Right lobe of liver (tissue), 6 donors: ENCODE data around the gene AP1G2. TPM values are rescaled to one million over a fixed set of nuclear protein-coding genes. Genes with fewer than 3 reads are reported as not detected.
"Not testable (repeated sequence)": the region's sequence is repeated elsewhere in the genome, so short reads cannot be mapped to it uniquely, and the experiment has no call there.

Experiments used
- ATAC-seq, 4 donors: fragments of 200-7000 bp; cut with Tn5 transposase; one replicate each; pipeline ENCODE4 v1.9.1; 2020; ENCODE audit warnings: mild to moderate bottlenecking in 4 of 4, moderate library complexity in 4 of 4
- DNase-seq, 3 donors: peaks; one replicate each; pipeline ENCODE4 v3.0.0-alpha.2; 2020
- H3K27ac ChIP-seq, 3 donors: fragments of 200-600 bp; one replicate each; pipeline ENCODE4 v1.8.0; 2022
- H3K27me3 ChIP-seq, 2 donors: fragments of 200-600 bp; one replicate each; pipeline ENCODE4 v1.8.0; 2022
- H3K36me3 ChIP-seq, 4 donors: fragments of 200-600 bp; sonication (generic) in 1 of 4; one replicate each; pipeline versions ENCODE4 v1.5.1 to v1.8.0; 2017 to 2022; ENCODE audit warnings: control low read depth in 1 of 4
- H3K4me1 ChIP-seq, 4 donors: fragments of 200-600 bp; sonication (generic) in 1 of 4; one replicate each; pipeline versions ENCODE4 v1.5.1 to v1.8.0; 2017 to 2022; ENCODE audit warnings: control low read depth in 1 of 4
- H3K4me3 ChIP-seq, 3 donors: fragments of 200-600 bp; one replicate each; pipeline ENCODE4 v1.8.0; 2022
- H3K9me3 ChIP-seq, 4 donors: fragments of 200-600 bp; sonication (generic) in 1 of 4; one replicate each; pipeline versions ENCODE4 v1.5.1 to v1.8.0; 2017 to 2022; ENCODE audit warnings: control low read depth in 1 of 4
- CTCF ChIP-seq, 4 donors: fragments of 200-600 bp in 3 of 4; fragments of 450-650 bp in 1 of 4; IDR thresholded peaks; one replicate each; pipeline versions ENCODE4 v1.5.1 to v1.8.0; 2016 to 2022; ENCODE audit warnings: antibody characterized with exemption in 4 of 4, mild to moderate bottlenecking in 2 of 4
- POLR2A ChIP-seq: fragments of 450-650 bp; IDR thresholded peaks from one replicate; pipeline ENCODE4 v1.6.1; 2017; ENCODE audit warnings: antibody characterized with exemption, mild to moderate bottlenecking
- WGBS: methylation state at CpG from one replicate; pipeline ENCODE4 v1.1.6; 2018; ENCODE audit warnings: low coverage, low lambda C conversion rate; ENCODE audit not compliant: insufficient coverage; ENCODE audit errors: missing lambda C conversion rate; 5-methylcytosine and 5-hydroxymethylcytosine counted together
- intact Hi-C, 2 donors: fragments of 100-400 bp; cut with DNase I; formaldehyde crosslinking; loops; one replicate each; pipeline versions ENCODE4 v1.11.2 to v1.14.1; 2022
- total RNA-seq, 6 experiments: library from RNA; depleted of rRNA in 2 of 6; stranded (reverse); fragments of >200 nt in 2 of 6; fragmentation: NEBNext Ultra II Directional in 3 of 6; extraction: Animal tissue kit (Norgen Biotek cat#: 25700) in 3 of 6; gene quantifications; one replicate each; pipeline versions ENCODE4 v1.1.0 to v1.2.4, GENCODE V29; 2016 to 2023
- donor health status: DM: no; HTN: yes; CAD: no.
- donor health status: DM: no; HTN: no; CAD: no.
- donor health status: DM: no; HTN: no; CAD: no.
- donor health status: DM: no; HTN: yes; CAD: no.
- donor health status: DM: no; HTN: yes; CAD: no.

The AP1G2 gene
- total RNA-seq, 6 experiments from 2014 or later, result 13.6 to 25.9 (median 23.0) TPM

- H3K36me3 ChIP-seq, result no peaks in the 10 kb centered on the region
These were observed 22.0 kb upstream of the AP1G2 start for GRCh38 chr14:23589606-23590005.

GRCh38 chr14:23588884-23589598 lies 21.4 kb upstream of the AP1G2 start:
- H3K9me3 ChIP-seq, result no peaks in the 10 kb centered on the region
- TF ChIP-seq POLR2A (no peak), CTCF (IDR thresholded peaks at IDR 0.05) (peak; percentile 81 to 95 (median 88))
- peak; percentile 93 to 96 (median 94) for DNase-seq
- intact Hi-C loops, result no loop called here
- no peaks in the 10 kb centered on the region for H3K27me3 ChIP-seq
- peak overlapping the region in 1 of 3 donors; percentile 44 for H3K27ac ChIP-seq
- ATAC-seq, result peak; percentile 100
- H3K4me1 ChIP-seq, result peaks cover 0 to 7% (median 2%) of the 10 kb centered on the region in 4 donors
- no peak overlapping the region for H3K4me3 ChIP-seq
- H3K36me3 ChIP-seq, result no peaks in the 10 kb centered on the region
- 16% methylated on average over 4 of the region's 5 CpGs for WGBS

More at GRCh38 chr14:23589606-23590005, 22.0 kb upstream of the AP1G2 start:
- intact Hi-C loops, result no loop called here
- no peak for TF ChIP-seq POLR2A
- no peak for TF ChIP-seq CTCF (IDR thresholded peaks at IDR 0.05)
- peaks cover 0 to 7% (median 2%) of the 10 kb centered on the region in 4 donors for H3K4me1 ChIP-seq
- H3K9me3 ChIP-seq, result no peaks in the 10 kb centered on the region
- H3K4me3 ChIP-seq, result no peak overlapping the region
- no peaks in the 10 kb centered on the region for H3K27me3 ChIP-seq
- H3K27ac ChIP-seq, result peak overlapping the region in 1 of 3 donors; percentile 44
- DNase-seq (no peak), ATAC-seq (no peak)
- 92% methylated on average over 2 of the region's 2 CpGs for WGBS

- H3K27ac ChIP-seq, H3K27me3 ChIP-seq, intact Hi-C loops, DNase-seq, H3K9me3 ChIP-seq, H3K4me3 ChIP-seq, ATAC-seq, H3K4me1 ChIP-seq, H3K36me3 ChIP-seq: not testable (repeated sequence)
- 63% methylated on average over 4 of the region's 26 CpGs for WGBS
These were observed 17.1 kb upstream of the AP1G2 start for GRCh38 chr14:23584527-23585203.

GRCh38 chr14:23583761-23584526 lies 16.4 kb upstream of the AP1G2 start:
- DNase-seq, H3K4me3 ChIP-seq, H3K9me3 ChIP-seq, H3K36me3 ChIP-seq, H3K27me3 ChIP-seq, H3K4me1 ChIP-seq, H3K27ac ChIP-seq, ATAC-seq, intact Hi-C loops: not testable (repeated sequence)
- WGBS, result 80% methylated on average over 4 of the region's 25 CpGs

GRCh38 chr14:23582906-23583760 lies 15.5 kb upstream of the AP1G2 start:
- DNase-seq, result no peak
- WGBS, result 85% methylated on average over 3 of the region's 3 CpGs
- intact Hi-C loops, result no loop called here

More at GRCh38 chr14:23582906-23583760, 15.5 kb upstream of the AP1G2 start:
- Histone ChIP-seq H3K4me1 (no peaks in the 10 kb centered on the region), H3K4me3 (no peak overlapping the region), H3K27ac (no peak overlapping the region), H3K36me3 (no peaks in the 10 kb centered on the region), H3K9me3 (no peaks in the 10 kb centered on the region), H3K27me3 (no peaks in the 10 kb centered on the region)
- ATAC-seq, result no peak
- TF ChIP-seq CTCF (IDR thresholded peaks at IDR 0.05) (no peak), POLR2A (no peak)
